K562 (cell line): ENCODE results near the gene ABI2. TPM values are rescaled to one million over a fixed set of nuclear protein-coding genes. Genes with fewer than 3 reads are reported as not detected.

Experiments
- ATAC-seq: fragments of 200-7000 bp; cut with Tn5 transposase; 3 replicates; pipeline ENCODE4 v1.9.1; 2020; ENCODE audit warnings: moderate library complexity
- BruUV-seq: library from RNA; stranded (reverse); fragments of 400-500 nt; replicated peaks from 2 replicates; lab custom pipeline; 2021; lab: Mats Ljungman, UMichigan
- CTCF ChIA-PET: fragments of 300-600 bp; formaldehyde crosslinking; extraction: SDS; loops from one replicate; lab custom pipeline; 2021; ENCODE audit warnings: low intra/inter-chr PET ratio; lab: Yijun Ruan, JAX
- POLR2A ChIA-PET: fragments of 300-600, 350-650 bp; sonication (Branson Sonifier 250); formaldehyde crosslinking; extraction: SDS; loops from one replicate; lab custom pipeline; 2021; ENCODE audit warnings: antibody characterized with exemption, inconsistent platforms; lab: Yijun Ruan, JAX
- DNase-seq, 4 experiments: peaks; one replicate each; pipeline versions ENCODE4 v3.0.0 to v3.0.0-alpha.2; 2011 to 2018; ENCODE audit warnings: low spot score in 3 of 4, mixed read lengths in 3 of 4; ENCODE audit errors: extremely low read depth in 1 of 4
- FAIRE-seq: peaks from 2 replicates; lab custom pipeline; 2011; peaks lifted over from hg19 to GRCh38; lab: Jason Lieb, UNC
- H2AFZ ChIP-seq: 2 replicates; pipeline ENCODE4 v1.6.0; 2011; ENCODE audit warnings: low read depth, low read length, control low read depth, inconsistent platforms
- H3K27ac ChIP-seq: fragments of 200-600 bp; 3 replicates; pipeline ENCODE4 v1.8.0; 2011; ENCODE audit warnings: low read depth, mild to moderate bottlenecking, control low read depth, inconsistent platforms, low read length, moderate library complexity, mixed read lengths; ENCODE audit errors: extremely low read depth
- H3K27me3 ChIP-seq, 2 experiments: fragments of 300-600 bp in 1 of 2; 2 replicates in 1 of 2; 3 replicates in 1 of 2; pipeline versions ENCODE4 v1.6.0 to v1.8.0; 2011; ENCODE audit warnings: inconsistent platforms in 2 of 2, low read length in 2 of 2, mild to moderate bottlenecking in 1 of 2, mixed read lengths in 1 of 2, moderate library complexity in 1 of 2; ENCODE audit not compliant: control insufficient read depth in 2 of 2, insufficient read depth in 2 of 2
- H3K36me3 ChIP-seq: fragments of 300-600 bp; 3 replicates; pipeline ENCODE4 v1.8.0; 2011; ENCODE audit warnings: mild to moderate bottlenecking, low read length, inconsistent platforms; ENCODE audit not compliant: control insufficient read depth, insufficient read depth
- H3K4me1 ChIP-seq, 2 experiments: fragments of 200-600 bp in 1 of 2; replicated peaks in 1 of 2; 2 replicates in 1 of 2; 3 replicates in 1 of 2; pipeline versions ENCODE4 v1.5.1 to v1.8.0; 2011; ENCODE audit warnings: inconsistent platforms in 2 of 2, low read length in 2 of 2, mild to moderate bottlenecking in 1 of 2, mixed read lengths in 1 of 2, moderate library complexity in 1 of 2; ENCODE audit not compliant: control insufficient read depth in 2 of 2, insufficient read depth in 2 of 2
- H3K4me2 ChIP-seq: 2 replicates; pipeline ENCODE4 v1.6.1; 2011; ENCODE audit warnings: low read length, control low read depth, inconsistent platforms, mixed read lengths; ENCODE audit not compliant: insufficient read depth
- H3K4me3 ChIP-seq: fragments of 200-600 bp; sonication (generic), shearing (Covaris generic); 2 replicates; pipeline ENCODE4 v1.5.1; 2016; ENCODE audit warnings: control low read depth, inconsistent platforms
- H3K79me2 ChIP-seq: fragments of 200-600 bp; 3 replicates; pipeline ENCODE4 v1.8.0; 2011; ENCODE audit warnings: low read length, inconsistent platforms; ENCODE audit not compliant: control insufficient read depth, insufficient read depth
- H3K9ac ChIP-seq, 2 experiments: 2 replicates each; pipeline versions ENCODE4 v1.6.0 to v1.6.1; 2011; ENCODE audit warnings: low read depth in 2 of 2, low read length in 2 of 2, control low read depth in 1 of 2, inconsistent platforms in 1 of 2, mild to moderate bottlenecking in 1 of 2, mixed read lengths in 1 of 2; ENCODE audit not compliant: insufficient read depth in 1 of 2
- H3K9me1 ChIP-seq: one replicate; pipeline ENCODE4 v1.6.0; 2011; ENCODE audit warnings: inconsistent platforms, mild to moderate bottlenecking, low read length, moderate library complexity; ENCODE audit not compliant: control insufficient read depth, insufficient read depth
- H3K9me3 ChIP-seq: replicated peaks from 2 replicates; pipeline ENCODE4 v1.5.1; 2011; ENCODE audit warnings: low read depth, low read length, inconsistent platforms; ENCODE audit not compliant: control insufficient read depth, insufficient read depth
- H4K20me1 ChIP-seq: replicated peaks from 2 replicates; pipeline ENCODE4 v1.6.1; 2011; ENCODE audit warnings: low read length, inconsistent platforms, mixed read lengths; ENCODE audit not compliant: control insufficient read depth, insufficient read depth
- BRF2 ChIP-seq: IDR thresholded peaks from 3 replicates; pipeline ENCODE4 v1.6.1; 2011; ENCODE audit warnings: borderline replicate concordance, mild to moderate bottlenecking; ENCODE audit not compliant: insufficient read length, insufficient read depth
- CEBPB ChIP-seq: fragments of 450-650 bp; IDR thresholded peaks from 2 replicates; pipeline ENCODE4 v1.6.1; 2016; ENCODE audit warnings: missing genetic modification characterization, missing compliant biosample characterization
- CEBPG ChIP-seq, 3 experiments: fragments of 200-800 bp in 1 of 3; sonication (Bioruptor generic) in 1 of 3; sonication (generic) in 1 of 3; formaldehyde crosslinking in 1 of 3; IDR thresholded peaks in 2 of 3; conservative IDR thresholded peaks in 1 of 3; 2 replicates each; pipeline versions ENCODE4 v1.6.1 to v1.8.0; 2016 to 2022; ENCODE audit warnings: missing compliant biosample characterization in 2 of 3, missing genetic modification characterization in 2 of 3, mild to moderate bottlenecking in 1 of 3, missing genetic modification reagents in 1 of 3
- KAT2B ChIP-seq: IDR thresholded peaks from one replicate; pipeline ENCODE4 v1.6.1; 2012; ENCODE audit warnings: low read depth, mild to moderate bottlenecking, control low read depth, inconsistent platforms, low read length, moderate library complexity
- NFIX ChIP-seq: fragments of 250-450 bp; sonication (Bioruptor Pico); IDR thresholded peaks from 2 replicates; pipeline ENCODE4 v1.4.0; 2020; ENCODE audit warnings: low read depth, mild to moderate bottlenecking, moderate library complexity
- SMAD3 ChIP-seq: fragments of 450-650 bp; formaldehyde crosslinking; conservative IDR thresholded peaks from 2 replicates; pipeline ENCODE4 v1.4.0; 2020; ENCODE audit warnings: mild to moderate bottlenecking
- U2AF1 ChIP-seq: fragments of 200-400 bp; formaldehyde crosslinking; optimal IDR thresholded peaks from 2 replicates; pipeline ENCODE3; 2017; ENCODE audit warnings: mild to moderate bottlenecking, low read depth, low read length, moderate library complexity
- WGBS: fragments of 100-300 bp; shearing (Covaris generic); methylation state at CpG from one replicate; pipeline ENCODE4 v1.1.6; 2016; ENCODE audit warnings: low coverage, mixed read lengths; ENCODE audit not compliant: insufficient coverage; ENCODE audit errors: missing lambda C conversion rate; 5-methylcytosine and 5-hydroxymethylcytosine counted together
- in situ Hi-C: fragments of 300-500 bp; cut with MboI; formaldehyde crosslinking; loops from 4 replicates; pipeline ENCODE4 v1.15.0; 2018; ENCODE audit warnings: inconsistent platforms, mixed read lengths
- intact Hi-C: fragments of 100-400 bp; cut with micrococcal nuclease; formaldehyde crosslinking; loops from 2 replicates; pipeline ENCODE4 v1.14.2; 2022
- polyA plus RNA-seq, 8 experiments: library from polyadenylated mRNA; depleted of rRNA in 4 of 8; stranded (reverse) in 5 of 8; unstranded in 3 of 8; fragments of >200 nt; fragmentation: Nextera tagmentation in 2 of 8; fragmentation: Illumina TruSeq in 1 of 8; extraction: Ambion mirVana in 2 of 8; extraction: Trizol in 1 of 8; gene quantifications; 2 replicates each; pipeline versions ENCODE4 v1.2.1 to v1.2.3, GENCODE V29; 2011 to 2014; ENCODE audit warnings: inconsistent platforms in 1 of 8, missing spikeins in 1 of 8
- total RNA-seq, 7 experiments: library from RNA; depleted of rRNA in 6 of 7; stranded (reverse); fragments of >200 nt in 6 of 7; fragmentation: Illumina TruSeq in 2 of 7; extraction: Trizol in 2 of 7; gene quantifications; 2 replicates each; pipeline versions ENCODE4 v1.2.1 to v1.2.3, GENCODE V29; 2011 to 2021; ENCODE audit warnings: low replicate concordance in 1 of 7
- TF ChIP-seq, protein P1 (sequence below): sonication (generic); formaldehyde crosslinking; IDR thresholded peaks from 2 replicates; pipeline ENCODE4 v1.9.0; 2022; ENCODE audit warnings: mild to moderate bottlenecking, missing genetic modification reagents

The ABI2 gene
- total and polyA plus RNA-seq, 9 of the 15 experiments (the other 6 are each of a cell fraction or from before 2014, with no cell fraction given): 5.3 to 24.3 (median 12.2) TPM

DNA sequence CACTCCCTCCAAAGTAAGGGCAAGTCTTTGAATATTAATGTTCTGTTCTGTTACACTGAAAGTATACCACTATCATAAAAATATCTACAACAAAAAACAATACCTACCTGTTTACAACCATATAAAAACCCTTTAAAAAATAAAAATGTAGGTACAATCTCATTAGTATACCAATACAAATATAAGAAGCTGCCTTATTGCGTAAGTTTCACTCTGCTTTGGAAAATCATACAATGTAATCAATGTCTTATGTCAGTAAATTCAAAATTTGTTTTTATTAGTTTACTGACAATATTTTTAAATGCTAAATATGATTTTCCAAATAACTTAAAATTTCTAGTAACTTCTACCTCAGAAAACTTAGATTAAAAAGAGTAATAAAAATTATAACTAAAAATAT lies 134.1 kb downstream of the ABI2 start:
- Histone ChIP-seq H3K4me2 (no peak overlapping the region), H3K9me3 (no peaks in the 10 kb centered on the region), H3K9ac (no peak overlapping the region), H3K36me3 (no peaks in the 10 kb centered on the region), H2AFZ (no peak overlapping the region), H4K20me1 (no peaks in the 10 kb centered on the region), H3K9me1 (no peaks in the 10 kb centered on the region), H3K4me1 (no peaks in the 10 kb centered on the region; a peak in 1 of 5 replicates), H3K79me2 (no peaks in the 10 kb centered on the region), H3K4me3 (no peak overlapping the region), H3K27ac (no peak overlapping the region), H3K27me3 (no peaks in the 10 kb centered on the region)
- ChIA-PET POLR2A (interaction anchor here (0.5 kb wide), 1 partner anchor 357 kb away, joined by 3 read pairs; no protein-coding TSS in a partner anchor), CTCF (interaction anchor here (0.5 kb wide), 1 partner anchor 12 kb away, joined by 3 read pairs; no protein-coding TSS in a partner anchor)
- WGBS: 23% methylated on average over 1 of the region's 1 CpG
- BruUV-seq: no TSS peak
- DNase-seq (no peak), FAIRE-seq (no peak), ATAC-seq (no peak)
- intact Hi-C loops: no loop called here
- in situ Hi-C loops: loop anchor here (25.0 kb wide), 1 partner anchor 875 kb away; no protein-coding TSS in a partner anchor
- 0 out of 2 replicates have a peak, but pooled peaks have one; percentile 21 for TF ChIP-seq CEBPB (tag)
- TF ChIP-seq SMAD3 (CRISPR knock-in tag): no peak
- no peak for TF ChIP-seq CEBPG (CRISPR knock-in tag; IDR thresholded peaks at IDR 0.05)
- peak in 1 of 2 experiments; percentile 62; a peak in 1 of 4 replicates for TF ChIP-seq CEBPG (tag; conservative IDR thresholded peaks at IDR 0.05 in 1 of 2, IDR thresholded peaks at IDR 0.05 in 1 of 2)
- TF ChIP-seq U2AF1: no peak

DNA sequence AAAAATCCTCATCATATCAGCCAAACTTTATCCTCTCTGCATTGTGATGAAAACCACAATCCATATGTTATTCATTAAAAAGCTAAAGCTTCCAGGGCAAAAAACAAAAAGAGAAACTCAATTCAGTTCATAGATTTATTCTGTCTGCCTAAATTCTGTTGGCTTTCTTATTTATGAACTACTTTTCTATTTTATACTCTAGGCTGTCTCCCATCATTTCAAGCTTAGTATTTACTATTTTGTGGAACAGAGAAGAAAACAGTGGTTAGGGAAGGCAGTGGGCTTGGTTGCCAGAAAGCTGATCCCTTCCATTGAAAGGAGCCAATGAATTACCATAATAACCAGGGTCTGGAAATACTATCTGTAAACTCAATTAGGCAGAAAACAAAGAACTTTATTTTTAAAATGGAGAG lies 135.1 kb downstream of the ABI2 start:
- in situ Hi-C loops: loop anchor here (25.0 kb wide), 1 partner anchor 876 kb away; no protein-coding TSS in a partner anchor
- intact Hi-C loops: no loop called here
- no peak for DNase-seq
- H3K79me2 ChIP-seq: no peaks in the 10 kb centered on the region
- H3K27ac ChIP-seq: no peak overlapping the region
- no peak overlapping the region for H3K4me3 ChIP-seq
- no peaks in the 10 kb centered on the region for H4K20me1 ChIP-seq
- no peak for FAIRE-seq
- CTCF ChIA-PET: no interaction called here
- no peak for TF ChIP-seq NFIX (CRISPR knock-in tag)
- TF ChIP-seq BRF2: no peak
- no peak for TF ChIP-seq KAT2B
- TF ChIP-seq, protein P1, sequence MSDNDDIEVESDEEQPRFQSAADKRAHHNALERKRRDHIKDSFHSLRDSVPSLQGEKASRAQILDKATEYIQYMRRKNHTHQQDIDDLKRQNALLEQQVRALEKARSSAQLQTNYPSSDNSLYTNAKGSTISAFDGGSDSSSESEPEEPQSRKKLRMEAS (CRISPR knock-in tag): no peak
- H3K4me1 ChIP-seq: no peaks in the 10 kb centered on the region; a peak in 1 of 5 replicates
- H3K9ac ChIP-seq: no peak overlapping the region
- no peaks in the 10 kb centered on the region for H3K36me3 ChIP-seq
- POLR2A ChIA-PET: no interaction called here
- no peak overlapping the region for H2AFZ ChIP-seq
- no peak for ATAC-seq
- H3K27me3 ChIP-seq: no peaks in the 10 kb centered on the region
- H3K9me3 ChIP-seq: no peaks in the 10 kb centered on the region
- H3K4me2 ChIP-seq: no peak overlapping the region
- no peaks in the 10 kb centered on the region for H3K9me1 ChIP-seq
- no TSS peak for BruUV-seq
